Fibroblast of the conjunctiva (primary cell): ENCODE measurements around the gene TMEM207.
A peak's percentile ranks its signal among the peaks of the same experiment; 100 is the strongest.

ENCODE experiments used
- DNase-seq: peaks from one replicate; pipeline ENCODE4 v3.0.0-alpha.2; 2010; ENCODE audit warnings: low read depth

The TMEM207 gene

DNA sequence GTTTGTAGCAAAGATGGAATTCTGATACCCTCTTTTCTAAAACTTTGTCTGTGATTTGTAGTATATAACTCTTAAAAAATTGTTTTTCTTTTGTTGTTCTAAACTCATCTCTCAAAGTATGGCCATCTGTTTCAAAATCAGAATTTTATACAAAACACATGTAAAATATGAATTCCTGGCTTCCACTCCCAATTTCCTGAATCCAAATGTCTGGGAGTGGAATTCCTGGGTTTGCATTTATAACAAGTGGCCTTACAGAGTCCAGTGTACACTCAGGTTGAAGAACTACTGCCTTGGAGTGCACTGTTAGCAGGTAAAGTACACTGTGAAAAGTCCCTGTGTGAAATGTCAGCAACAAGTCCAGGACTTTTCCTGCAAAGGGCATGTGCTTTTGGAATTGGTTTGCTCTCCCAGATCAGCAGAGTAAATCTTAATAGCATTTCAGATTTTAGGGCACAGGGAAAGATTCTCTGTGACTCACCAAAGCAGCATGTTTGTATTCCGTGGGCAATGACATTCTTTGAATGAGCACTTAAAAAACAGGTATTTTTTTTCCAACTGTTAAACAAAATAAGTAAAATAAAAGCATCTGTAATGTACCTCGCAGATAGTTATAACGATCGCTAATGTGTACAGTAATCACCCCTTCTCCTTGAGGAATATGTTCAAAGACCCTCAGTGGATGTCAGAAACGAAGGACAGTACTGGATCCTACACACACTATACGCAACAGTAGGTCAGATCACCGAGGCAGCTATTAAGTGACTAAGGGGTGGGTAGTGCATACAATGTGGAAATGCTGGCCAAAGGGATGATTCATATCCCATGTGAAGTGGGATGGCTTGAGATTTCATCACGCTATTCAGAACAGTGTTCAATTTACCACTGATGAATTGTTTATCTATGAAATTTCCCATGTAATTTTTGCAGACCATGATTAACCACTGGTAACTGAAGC is 63.7 kb downstream of the TMEM207 start:
- peak; percentile 97 for DNase-seq

DNA sequence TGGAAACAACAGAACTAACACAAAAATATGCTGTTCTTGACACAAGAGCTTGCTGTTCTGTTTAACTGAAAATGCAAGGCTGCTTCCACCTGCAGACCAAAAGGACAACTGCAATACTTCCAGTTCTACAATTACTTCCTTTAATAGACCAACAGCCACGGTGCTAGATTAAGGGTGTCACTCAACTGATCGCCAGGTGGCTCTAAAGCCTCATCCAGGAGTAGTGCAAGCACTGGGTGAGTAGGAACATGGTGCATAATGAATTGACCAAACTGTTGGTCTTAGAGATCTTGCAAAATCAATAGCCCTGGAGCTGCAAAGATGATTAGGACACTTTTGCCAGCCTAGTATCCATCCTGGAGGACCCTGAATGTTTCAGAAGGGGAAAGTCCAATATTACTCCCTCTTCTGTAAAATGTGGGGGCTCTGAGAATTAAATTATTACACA is 65.4 kb downstream of the TMEM207 start:
- no peak for DNase-seq

DNA sequence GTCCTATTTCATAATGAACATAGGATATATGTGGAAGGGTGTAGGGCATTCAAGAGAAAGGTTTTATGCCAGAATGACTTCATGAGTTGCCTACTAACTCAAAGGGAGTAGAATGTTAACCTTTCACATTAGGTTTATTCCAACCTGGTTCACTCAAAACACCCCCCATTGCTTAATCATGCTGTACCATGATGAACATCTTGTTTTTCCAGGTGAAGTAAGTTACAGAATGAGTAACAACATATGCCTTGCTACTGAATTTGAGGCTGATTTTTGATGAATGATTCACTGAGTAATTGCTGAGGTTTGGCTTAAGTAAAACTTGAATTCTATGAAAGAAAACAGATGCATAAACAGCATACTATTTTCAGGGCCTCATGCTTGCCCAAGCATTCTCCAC is 67.6 kb downstream of the TMEM207 start:
- peak; percentile 51 for DNase-seq

DNA sequence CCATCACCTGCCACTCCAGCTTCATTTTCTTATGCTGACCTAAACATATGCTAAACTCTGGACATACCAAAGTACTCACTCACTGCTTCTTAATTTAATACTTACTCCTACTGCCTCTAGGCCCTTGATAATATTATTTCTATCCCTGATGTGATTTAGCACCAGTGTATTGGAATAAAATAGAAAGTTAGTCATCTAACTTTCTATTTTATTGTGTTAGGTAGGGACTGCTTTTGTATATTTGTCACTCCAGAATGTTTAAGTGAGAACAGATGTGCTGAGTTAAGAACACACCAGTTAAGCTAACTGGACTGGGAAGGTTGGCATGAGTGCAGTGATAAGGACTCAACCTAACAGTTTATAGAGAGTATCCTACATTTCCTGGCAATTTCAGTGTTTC is 68.3 kb downstream of the TMEM207 start:
- DNase-seq, result no peak

DNA sequence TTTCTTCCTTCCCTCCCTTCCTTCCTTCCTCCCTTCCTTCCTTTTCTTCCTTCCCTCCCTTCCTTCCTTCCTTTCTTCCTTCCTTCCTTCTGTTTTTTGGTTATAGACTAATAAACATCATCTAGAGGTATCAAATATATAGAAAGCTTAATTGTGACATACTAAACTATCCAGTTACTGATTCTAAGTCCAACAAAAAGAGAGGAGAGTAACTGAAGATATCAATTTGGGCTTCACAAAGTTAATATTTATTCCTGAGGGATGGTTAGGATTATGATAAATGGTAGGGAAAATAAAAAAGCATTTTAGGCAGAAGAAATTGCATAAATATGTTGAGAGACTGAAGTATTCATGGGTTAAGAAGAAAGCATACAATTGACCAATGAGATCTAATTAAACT is 69.5 kb downstream of the TMEM207 start:
- DNase-seq, result no peak
